IMR-90 (cell line): ENCODE measurements around the gene ZNF862.

Experiments used
- CEBPB ChIP-seq: IDR thresholded peaks from 2 replicates; pipeline ENCODE4 v1.6.1; 2012; ENCODE audit warnings: low read depth, low read length, improper control_type of control experiment
- MAFK ChIP-seq: IDR thresholded peaks from 2 replicates; pipeline ENCODE4 v1.6.1; 2012; ENCODE audit warnings: low read depth, low read length, improper control_type of control experiment
- POLR2A ChIP-seq: IDR thresholded peaks from 2 replicates; pipeline ENCODE4 v1.6.1; 2012; ENCODE audit warnings: mild to moderate bottlenecking, low read depth, low read length
- RAD21 ChIP-seq: IDR thresholded peaks from 2 replicates; pipeline ENCODE4 v1.6.1; 2012; ENCODE audit warnings: low read length, improper control_type of control experiment
- RFX5 ChIP-seq: IDR thresholded peaks from 2 replicates; pipeline ENCODE4 v1.8.0; 2012; ENCODE audit warnings: low read depth, mild to moderate bottlenecking, low read length, moderate library complexity
- TF ChIP-seq, protein P1 (sequence below): conservative IDR thresholded peaks from 2 replicates; pipeline ENCODE4 v1.5.1; 2012; ENCODE audit warnings: mild to moderate bottlenecking, low read depth, low read length, improper control_type of control experiment
- TF ChIP-seq, protein P2 (sequence below): fragments of 150-350 bp; IDR thresholded peaks from 2 replicates; pipeline ENCODE4 v1.6.1; 2017; ENCODE audit warnings: mild to moderate bottlenecking, antibody characterized with exemption, low read length, low read depth
- TF ChIP-seq, protein P3 (sequence below): fragments of 150-350 bp; IDR thresholded peaks from 2 replicates; pipeline ENCODE4 v1.6.1; 2016; ENCODE audit warnings: low read depth, mild to moderate bottlenecking, low read length, moderate library complexity, borderline replicate concordance

DNA sequence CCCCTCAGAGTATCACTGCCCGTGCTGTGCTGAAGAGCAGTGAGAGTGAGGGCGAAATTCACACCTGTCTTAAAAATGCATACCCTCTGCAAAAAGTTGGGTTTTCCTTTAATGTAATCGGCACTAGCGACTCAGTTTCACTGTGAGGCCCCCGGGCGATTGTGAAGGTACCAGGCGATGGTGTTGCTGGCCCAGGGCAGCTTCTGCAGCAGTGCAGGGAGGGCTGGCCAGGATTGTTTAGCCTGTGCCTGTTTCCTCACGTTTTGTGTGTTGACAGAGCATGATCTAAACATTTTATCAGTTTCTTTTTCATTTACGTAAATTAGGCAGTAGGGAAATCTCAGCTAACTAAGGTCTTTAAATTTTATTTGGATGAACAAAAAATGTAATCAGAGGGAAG, 13.3 kb downstream of the ZNF862 start:
- no peak for TF ChIP-seq POLR2A
- TF ChIP-seq, protein P1, sequence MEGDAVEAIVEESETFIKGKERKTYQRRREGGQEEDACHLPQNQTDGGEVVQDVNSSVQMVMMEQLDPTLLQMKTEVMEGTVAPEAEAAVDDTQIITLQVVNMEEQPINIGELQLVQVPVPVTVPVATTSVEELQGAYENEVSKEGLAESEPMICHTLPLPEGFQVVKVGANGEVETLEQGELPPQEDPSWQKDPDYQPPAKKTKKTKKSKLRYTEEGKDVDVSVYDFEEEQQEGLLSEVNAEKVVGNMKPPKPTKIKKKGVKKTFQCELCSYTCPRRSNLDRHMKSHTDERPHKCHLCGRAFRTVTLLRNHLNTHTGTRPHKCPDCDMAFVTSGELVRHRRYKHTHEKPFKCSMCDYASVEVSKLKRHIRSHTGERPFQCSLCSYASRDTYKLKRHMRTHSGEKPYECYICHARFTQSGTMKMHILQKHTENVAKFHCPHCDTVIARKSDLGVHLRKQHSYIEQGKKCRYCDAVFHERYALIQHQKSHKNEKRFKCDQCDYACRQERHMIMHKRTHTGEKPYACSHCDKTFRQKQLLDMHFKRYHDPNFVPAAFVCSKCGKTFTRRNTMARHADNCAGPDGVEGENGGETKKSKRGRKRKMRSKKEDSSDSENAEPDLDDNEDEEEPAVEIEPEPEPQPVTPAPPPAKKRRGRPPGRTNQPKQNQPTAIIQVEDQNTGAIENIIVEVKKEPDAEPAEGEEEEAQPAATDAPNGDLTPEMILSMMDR: no peak
- TF ChIP-seq RAD21: no peak
- no peak for TF ChIP-seq RFX5
- TF ChIP-seq, protein P2, sequence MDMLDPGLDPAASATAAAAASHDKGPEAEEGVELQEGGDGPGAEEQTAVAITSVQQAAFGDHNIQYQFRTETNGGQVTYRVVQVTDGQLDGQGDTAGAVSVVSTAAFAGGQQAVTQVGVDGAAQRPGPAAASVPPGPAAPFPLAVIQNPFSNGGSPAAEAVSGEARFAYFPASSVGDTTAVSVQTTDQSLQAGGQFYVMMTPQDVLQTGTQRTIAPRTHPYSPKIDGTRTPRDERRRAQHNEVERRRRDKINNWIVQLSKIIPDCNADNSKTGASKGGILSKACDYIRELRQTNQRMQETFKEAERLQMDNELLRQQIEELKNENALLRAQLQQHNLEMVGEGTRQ: no peak
- TF ChIP-seq CEBPB: no peak
- TF ChIP-seq, protein P3, sequence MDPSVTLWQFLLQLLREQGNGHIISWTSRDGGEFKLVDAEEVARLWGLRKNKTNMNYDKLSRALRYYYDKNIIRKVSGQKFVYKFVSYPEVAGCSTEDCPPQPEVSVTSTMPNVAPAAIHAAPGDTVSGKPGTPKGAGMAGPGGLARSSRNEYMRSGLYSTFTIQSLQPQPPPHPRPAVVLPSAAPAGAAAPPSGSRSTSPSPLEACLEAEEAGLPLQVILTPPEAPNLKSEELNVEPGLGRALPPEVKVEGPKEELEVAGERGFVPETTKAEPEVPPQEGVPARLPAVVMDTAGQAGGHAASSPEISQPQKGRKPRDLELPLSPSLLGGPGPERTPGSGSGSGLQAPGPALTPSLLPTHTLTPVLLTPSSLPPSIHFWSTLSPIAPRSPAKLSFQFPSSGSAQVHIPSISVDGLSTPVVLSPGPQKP: no peak
- TF ChIP-seq MAFK: no peak
